ENCODE results near the gene ZFYVE1. TPM values are rescaled to one million over a fixed set of nuclear protein-coding genes. Genes with fewer than 3 reads are reported as not detected.
A peak's percentile ranks its signal among the peaks of the same experiment; 100 is the strongest.
"Not testable (repeated sequence)": the region's sequence is repeated elsewhere in the genome, so short reads cannot be mapped to it uniquely, and the experiment has no call there.

Gene ZFYVE1
- total RNA-seq, 2 donors from 2014 or later, result 6.5 to 16.8 TPM

- Histone ChIP-seq H3K4me3 (no peak overlapping the region), H3K36me3 (replicated peaks in 1 of 2; ENCODE audit: insufficient read depth in 1 of 2, low read depth in 2 of 2) (no peaks in the 10 kb centered on the region), H3K27me3 (no peaks in the 10 kb centered on the region), H3K27ac (peak overlapping the region; percentile 74 to 93 (median 89)), H3K4me1 (peaks cover 32% of the 10 kb centered on the region), H3K9me3 (no peaks in the 10 kb centered on the region)
- no peak for TF ChIP-seq POLR2A (IDR thresholded peaks at IDR 0.05)
- intact Hi-C loops (cut with DNase I), result no loop called here
- DNase-seq, result no peak
- 2 to 3% methylated on average over 8 of the region's 8 CpGs for WGBS, 2 donors
- ATAC-seq, result peak; percentile 1
These were observed 31.0 kb upstream of the ZFYVE1 start for GRCh38 chr14:73057944-73058223.

GRCh38 chr14:73055251-73055650 lies 28.3 kb upstream of the ZFYVE1 start:
- H3K36me3 ChIP-seq (replicated peaks in 1 of 2; ENCODE audit: insufficient read depth in 1 of 2, low read depth in 2 of 2), result no peaks in the 10 kb centered on the region
- no peak for ATAC-seq
- H3K4me3 ChIP-seq, result no peak overlapping the region
- TF ChIP-seq CTCF (IDR thresholded peaks at IDR 0.05) (no peak), POLR2A (IDR thresholded peaks at IDR 0.05) (no peak)
- no peaks in the 10 kb centered on the region for H3K27me3 ChIP-seq
- H3K27ac ChIP-seq, result no peak overlapping the region
- H3K4me1 ChIP-seq, result peaks cover 14% of the 10 kb centered on the region
- intact Hi-C loops (cut with DNase I), result no loop called here
- no peak for DNase-seq
- no peaks in the 10 kb centered on the region for H3K9me3 ChIP-seq
- 90 to 94% methylated on average over 1 of the region's 1 CpG for WGBS, 2 donors

- intact Hi-C loops (cut with DNase I), result no loop called here
- Histone ChIP-seq H3K4me3 (no peak overlapping the region), H3K27ac (no peak overlapping the region), H3K4me1 (no peaks in the 10 kb centered on the region), H3K9me3 (no peaks in the 10 kb centered on the region), H3K36me3 (replicated peaks in 1 of 2; ENCODE audit: insufficient read depth in 1 of 2, low read depth in 2 of 2) (no peaks in the 10 kb centered on the region), H3K27me3 (no peaks in the 10 kb centered on the region)
- no peak for ATAC-seq
- WGBS, 2 donors, result 64 to 82% methylated on average over 4 of the region's 4 CpGs
- DNase-seq, result no peak
- TF ChIP-seq POLR2A (IDR thresholded peaks at IDR 0.05), result no peak
These were observed 22.5 kb upstream of the ZFYVE1 start for GRCh38 chr14:73049428-73049827.

- 100% methylated on average over 1 of the region's 1 CpG for WGBS, 2 donors
- no peaks in the 10 kb centered on the region for H3K9me3 ChIP-seq
These were observed 20.9 kb upstream of the ZFYVE1 start for GRCh38 chr14:73047808-73048207.

GRCh38 chr14:73036706-73037450 lies 10.0 kb upstream of the ZFYVE1 start:
- H3K9me3 ChIP-seq; H3K4me1 ChIP-seq; H3K36me3 ChIP-seq (replicated peaks in 1 of 2; ENCODE audit: insufficient read depth in 1 of 2, low read depth in 2 of 2); DNase-seq; H3K4me3 ChIP-seq; ATAC-seq; H3K27me3 ChIP-seq; H3K27ac ChIP-seq; intact Hi-C loops (cut with DNase I): not testable (repeated sequence)
- 87 to 89% methylated on average over 9 of the region's 9 CpGs for WGBS, 2 donors

More at GRCh38 chr14:73047808-73048207, 20.9 kb upstream of the ZFYVE1 start:
- H3K27me3 ChIP-seq, result no peaks in the 10 kb centered on the region
- DNase-seq, result no peak
- TF ChIP-seq POLR2A (IDR thresholded peaks at IDR 0.05), result no peak
- no peak for TF ChIP-seq CTCF (IDR thresholded peaks at IDR 0.05)
- no peak overlapping the region for H3K27ac ChIP-seq
- H3K4me3 ChIP-seq, result no peak overlapping the region
- no peaks in the 10 kb centered on the region for H3K36me3 ChIP-seq (replicated peaks in 1 of 2; ENCODE audit: insufficient read depth in 1 of 2, low read depth in 2 of 2)
- no peak for ATAC-seq
- intact Hi-C loops (cut with DNase I), result no loop called here
- no peaks in the 10 kb centered on the region for H3K4me1 ChIP-seq

GRCh38 chr14:73027984-73028383 lies 1.1 kb upstream of the ZFYVE1 start:
- no peak for TF ChIP-seq POLR2A (IDR thresholded peaks at IDR 0.05)
- TF ChIP-seq CTCF (IDR thresholded peaks at IDR 0.05), result no peak
- H3K27ac ChIP-seq, result no peak overlapping the region
- intact Hi-C loops (cut with DNase I), result no loop called here
- no peak overlapping the region for H3K4me3 ChIP-seq
- no peaks in the 10 kb centered on the region for H3K27me3 ChIP-seq
- ATAC-seq (no peak), DNase-seq (no peak)
- no peaks in the 10 kb centered on the region for H3K9me3 ChIP-seq
- H3K4me1 ChIP-seq, result peaks cover 15% of the 10 kb centered on the region
- H3K36me3 ChIP-seq (replicated peaks in 1 of 2; ENCODE audit: insufficient read depth in 1 of 2, low read depth in 2 of 2), result no peaks in the 10 kb centered on the region
